ENCODE measurements around the gene SLC45A3.

- TF ChIP-seq CTCF (IDR thresholded peaks at IDR 0.05) (no peak), POLR2A (IDR thresholded peaks at IDR 0.05) (no peak)
These were observed 26.5 kb upstream of the SLC45A3 start for GRCh38 chr1:205706601-205707502.
